ENCODE measurements around the gene FAAP100.

- TF ChIP-seq CREM (CRISPR knock-in tag; IDR thresholded peaks at IDR 0.05) (no peak), ESRRA (CRISPR knock-in tag; IDR thresholded peaks at IDR 0.05; ENCODE audit: borderline replicate concordance) (no peak), NR3C1 (CRISPR knock-in tag; conservative IDR thresholded peaks at IDR 0.05; ENCODE audit: low read depth) (no peak), CBFB (CRISPR knock-in tag; IDR thresholded peaks at IDR 0.05; ENCODE audit: low read depth) (no peak), RELA (CRISPR knock-in tag; IDR thresholded peaks at IDR 0.05; ENCODE audit: borderline replicate concordance) (no peak), RORB (CRISPR knock-in tag; IDR thresholded peaks at IDR 0.05) (no peak), USF1 (CRISPR knock-in tag; IDR thresholded peaks at IDR 0.05) (no peak), ZNF138 (CRISPR knock-in tag; conservative IDR thresholded peaks at IDR 0.05) (no peak), ZNF219 (CRISPR knock-in tag; IDR thresholded peaks at IDR 0.05; ENCODE audit: borderline replicate concordance) (no peak), PRRX2 (CRISPR knock-in tag; IDR thresholded peaks at IDR 0.05) (no peak)
- TF ChIP-seq, protein P1, sequence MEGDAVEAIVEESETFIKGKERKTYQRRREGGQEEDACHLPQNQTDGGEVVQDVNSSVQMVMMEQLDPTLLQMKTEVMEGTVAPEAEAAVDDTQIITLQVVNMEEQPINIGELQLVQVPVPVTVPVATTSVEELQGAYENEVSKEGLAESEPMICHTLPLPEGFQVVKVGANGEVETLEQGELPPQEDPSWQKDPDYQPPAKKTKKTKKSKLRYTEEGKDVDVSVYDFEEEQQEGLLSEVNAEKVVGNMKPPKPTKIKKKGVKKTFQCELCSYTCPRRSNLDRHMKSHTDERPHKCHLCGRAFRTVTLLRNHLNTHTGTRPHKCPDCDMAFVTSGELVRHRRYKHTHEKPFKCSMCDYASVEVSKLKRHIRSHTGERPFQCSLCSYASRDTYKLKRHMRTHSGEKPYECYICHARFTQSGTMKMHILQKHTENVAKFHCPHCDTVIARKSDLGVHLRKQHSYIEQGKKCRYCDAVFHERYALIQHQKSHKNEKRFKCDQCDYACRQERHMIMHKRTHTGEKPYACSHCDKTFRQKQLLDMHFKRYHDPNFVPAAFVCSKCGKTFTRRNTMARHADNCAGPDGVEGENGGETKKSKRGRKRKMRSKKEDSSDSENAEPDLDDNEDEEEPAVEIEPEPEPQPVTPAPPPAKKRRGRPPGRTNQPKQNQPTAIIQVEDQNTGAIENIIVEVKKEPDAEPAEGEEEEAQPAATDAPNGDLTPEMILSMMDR (IDR thresholded peaks at IDR 0.05): no peak
Measured at GRCh38 chr17:81550830-81551457, 1.2 kb downstream of the FAAP100 start.
